Measurements from ENCODE around the gene PCNX2.

Gene PCNX2

DNA sequence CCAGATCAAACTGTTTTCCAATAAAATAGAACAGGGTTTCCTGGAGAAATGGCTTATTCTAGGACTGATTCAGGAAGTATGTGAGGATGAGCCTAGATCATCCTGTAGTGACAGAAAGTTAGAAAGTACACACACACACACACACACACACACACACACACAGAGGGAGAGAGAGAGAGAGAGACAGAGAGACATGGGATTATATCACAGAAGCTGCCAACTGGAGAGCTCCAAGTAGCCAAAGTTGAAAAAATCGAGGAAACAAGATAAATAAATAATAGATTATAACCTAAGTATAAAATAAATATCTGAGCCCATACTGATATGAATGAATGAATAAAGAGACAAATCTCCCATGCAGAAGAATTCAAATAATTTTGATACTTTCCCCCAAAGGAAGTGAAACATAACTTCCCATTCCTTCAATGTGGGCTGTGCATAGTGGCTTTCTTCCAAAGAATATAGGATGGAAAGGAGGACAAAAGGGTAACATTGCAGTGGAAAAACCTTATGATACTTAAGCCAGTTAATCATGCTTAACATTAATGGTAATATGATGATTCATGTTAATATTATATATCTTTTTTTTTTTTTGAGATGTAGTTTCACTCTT lies 173.5 kb downstream of the PCNX2 start:
- no peak; the same call in 2 of the 3 replicates for ATAC-seq
- TF ChIP-seq PPARA (CRISPR knock-in tag; IDR thresholded peaks at IDR 0.05; ENCODE audit: borderline replicate concordance) = no peak
- no peak for TF ChIP-seq TCF4 (CRISPR knock-in tag; IDR thresholded peaks at IDR 0.05; ENCODE audit: borderline replicate concordance)
- TF ChIP-seq GLIS3 (CRISPR knock-in tag; IDR thresholded peaks at IDR 0.05) = no peak
- TF ChIP-seq ISL1 (CRISPR knock-in tag; IDR thresholded peaks at IDR 0.05) = no peak
- TF ChIP-seq ZFP3 (CRISPR knock-in tag; IDR thresholded peaks at IDR 0.05) = no peak
- no peak for TF ChIP-seq OSR1 (CRISPR knock-in tag; IDR thresholded peaks at IDR 0.05)
- no peak for TF ChIP-seq CSDC2 (CRISPR knock-in tag; IDR thresholded peaks at IDR 0.05)
- no peak for TF ChIP-seq ZNF565 (CRISPR knock-in tag; conservative IDR thresholded peaks at IDR 0.05; ENCODE audit: low read depth)
- no peak for TF ChIP-seq TSHZ2 (CRISPR knock-in tag; IDR thresholded peaks at IDR 0.05)
- TF ChIP-seq TOX (CRISPR knock-in tag; IDR thresholded peaks at IDR 0.05; ENCODE audit: borderline replicate concordance) = no peak
- TF ChIP-seq, protein P1, sequence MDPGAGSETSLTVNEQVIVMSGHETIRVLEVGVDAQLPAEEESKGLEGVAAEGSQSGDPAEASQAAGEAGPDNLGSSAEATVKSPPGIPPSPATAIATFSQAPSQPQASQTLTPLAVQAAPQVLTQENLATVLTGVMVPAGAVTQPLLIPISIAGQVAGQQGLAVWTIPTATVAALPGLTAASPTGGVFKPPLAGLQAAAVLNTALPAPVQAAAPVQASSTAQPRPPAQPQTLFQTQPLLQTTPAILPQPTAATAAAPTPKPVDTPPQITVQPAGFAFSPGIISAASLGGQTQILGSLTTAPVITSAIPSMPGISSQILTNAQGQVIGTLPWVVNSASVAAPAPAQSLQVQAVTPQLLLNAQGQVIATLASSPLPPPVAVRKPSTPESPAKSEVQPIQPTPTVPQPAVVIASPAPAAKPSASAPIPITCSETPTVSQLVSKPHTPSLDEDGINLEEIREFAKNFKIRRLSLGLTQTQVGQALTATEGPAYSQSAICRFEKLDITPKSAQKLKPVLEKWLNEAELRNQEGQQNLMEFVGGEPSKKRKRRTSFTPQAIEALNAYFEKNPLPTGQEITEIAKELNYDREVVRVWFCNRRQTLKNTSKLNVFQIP (CRISPR knock-in tag; IDR thresholded peaks at IDR 0.05; ENCODE audit: borderline replicate concordance, low read depth) = no peak
- TF ChIP-seq ESRRG (CRISPR knock-in tag; IDR thresholded peaks at IDR 0.05) = no peak
- TF ChIP-seq ZC3H10 (CRISPR knock-in tag; IDR thresholded peaks at IDR 0.05) = no peak
- no peak for TF ChIP-seq CREB5 (CRISPR knock-in tag; IDR thresholded peaks at IDR 0.05; ENCODE audit: low read depth)
- TF ChIP-seq, protein P2, sequence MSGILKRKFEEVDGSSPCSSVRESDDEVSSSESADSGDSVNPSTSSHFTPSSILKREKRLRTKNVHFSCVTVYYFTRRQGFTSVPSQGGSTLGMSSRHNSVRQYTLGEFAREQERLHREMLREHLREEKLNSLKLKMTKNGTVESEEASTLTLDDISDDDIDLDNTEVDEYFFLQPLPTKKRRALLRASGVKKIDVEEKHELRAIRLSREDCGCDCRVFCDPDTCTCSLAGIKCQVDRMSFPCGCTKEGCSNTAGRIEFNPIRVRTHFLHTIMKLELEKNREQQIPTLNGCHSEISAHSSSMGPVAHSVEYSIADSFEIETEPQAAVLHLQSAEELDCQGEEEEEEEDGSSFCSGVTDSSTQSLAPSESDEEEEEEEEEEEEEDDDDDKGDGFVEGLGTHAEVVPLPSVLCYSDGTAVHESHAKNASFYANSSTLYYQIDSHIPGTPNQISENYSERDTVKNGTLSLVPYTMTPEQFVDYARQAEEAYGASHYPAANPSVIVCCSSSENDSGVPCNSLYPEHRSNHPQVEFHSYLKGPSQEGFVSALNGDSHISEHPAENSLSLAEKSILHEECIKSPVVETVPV (CRISPR knock-in tag; IDR thresholded peaks at IDR 0.05) = no peak
- no peak for TF ChIP-seq ZFP30 (CRISPR knock-in tag; IDR thresholded peaks at IDR 0.05)

GRCh38 chr1:233114860-233115259 lies 180.7 kb downstream of the PCNX2 start:
- no peak for ATAC-seq
- TF ChIP-seq CSDC2 (CRISPR knock-in tag; IDR thresholded peaks at IDR 0.05) (no peak), ZNF565 (CRISPR knock-in tag; conservative IDR thresholded peaks at IDR 0.05; ENCODE audit: low read depth) (no peak), ISL1 (CRISPR knock-in tag; IDR thresholded peaks at IDR 0.05) (no peak), ZNF70 (CRISPR knock-in tag; IDR thresholded peaks at IDR 0.05) (no peak), BACH2 (CRISPR knock-in tag; IDR thresholded peaks at IDR 0.05; ENCODE audit: borderline replicate concordance) (no peak), ZFP30 (CRISPR knock-in tag; IDR thresholded peaks at IDR 0.05) (no peak), CREB5 (CRISPR knock-in tag; IDR thresholded peaks at IDR 0.05; ENCODE audit: low read depth) (no peak), TSHZ2 (CRISPR knock-in tag; IDR thresholded peaks at IDR 0.05) (no peak), ARNTL (CRISPR knock-in tag; IDR thresholded peaks at IDR 0.05; ENCODE audit: borderline replicate concordance, low read depth) (no peak)
